Stomach (tissue), 9 donors: ENCODE results near the gene TTC21A. TPM values are rescaled to one million over a fixed set of nuclear protein-coding genes. Genes with fewer than 3 reads are reported as not detected.

Experiments
- DNase-seq, 2 donors: peaks; one replicate each; pipeline versions ENCODE4 v3.0.0 to v3.0.0-alpha.2; 2013 to 2019
- H3K27ac ChIP-seq, 5 donors: fragments of 200-600 bp in 4 of 5; sonication (generic) in 4 of 5; one replicate each; pipeline ENCODE4 v1.5.1; 2013 to 2019; ENCODE audit warnings: mild to moderate bottlenecking in 1 of 5, moderate library complexity in 1 of 5
- H3K27me3 ChIP-seq, 3 donors: fragments of 200-600 bp; sonication (generic); one replicate each; pipeline ENCODE4 v1.5.1; 2017 to 2019; ENCODE audit warnings: mixed run types in 1 of 3
- H3K36me3 ChIP-seq, 4 donors: fragments of 200-600 bp; sonication (generic); 1 replicate in 3 of 4; 2 replicates in 1 of 4; pipeline ENCODE4 v1.5.1; 2016 to 2019
- H3K4me1 ChIP-seq, 4 donors: fragments of 200-600 bp; sonication (generic); one replicate each; pipeline ENCODE4 v1.5.1; 2016 to 2019
- H3K4me3 ChIP-seq, 4 donors: fragments of 200-600 bp; sonication (generic) in 3 of 4; one replicate each; pipeline ENCODE4 v1.5.1; 2016 to 2019; ENCODE audit warnings: mild to moderate bottlenecking in 1 of 4
- H3K9me3 ChIP-seq, 4 donors: fragments of 200-600 bp; sonication (generic); one replicate each; pipeline ENCODE4 v1.5.1; 2016 to 2019
- CTCF ChIP-seq, 7 experiments: fragments of 450-650 bp in 4 of 7; fragments of 200-600 bp in 3 of 7; sonication (generic) in 3 of 7; IDR thresholded peaks; one replicate each; pipeline ENCODE4 v1.5.1; 2016 to 2019; ENCODE audit warnings: antibody characterized with exemption in 7 of 7, control low read depth in 2 of 7, mild to moderate bottlenecking in 1 of 7
- EP300 ChIP-seq: sonication (generic); formaldehyde crosslinking; IDR thresholded peaks from one replicate; pipeline ENCODE4 v1.6.1; 2017; ENCODE audit warnings: antibody characterized with exemption
- POLR2A ChIP-seq, 4 donors: fragments of 450-650 bp; IDR thresholded peaks; one replicate each; pipeline ENCODE4 v1.6.1; 2016; ENCODE audit warnings: antibody characterized with exemption in 4 of 4, control low read depth in 2 of 4, mild to moderate bottlenecking in 1 of 4, moderate library complexity in 1 of 4
- POLR2AphosphoS5 ChIP-seq, 3 donors: sonication (generic); formaldehyde crosslinking; IDR thresholded peaks; one replicate each; pipeline ENCODE4 v1.6.1; 2016; ENCODE audit warnings: antibody characterized with exemption in 3 of 3
- WGBS, 5 donors: extraction: QIAGEN DNeasy Blood & Tissue Kit in 3 of 5; methylation state at CpG; one replicate each; pipeline versions ENCODE4 v1.1.5 to v1.1.7; 2013 to 2018; 5-methylcytosine and 5-hydroxymethylcytosine counted together
- intact Hi-C: fragments of 100-400 bp; cut with DNase I; formaldehyde crosslinking; loops from one replicate; pipeline ENCODE4 v1.15.1; 2023; ENCODE audit warnings: low total_unique reads
- polyA plus RNA-seq, 3 donors: library from polyadenylated mRNA; stranded (reverse); fragments of 200-250 nt; gene quantifications; one replicate each; pipeline ENCODE4 v1.2.3, GENCODE V29; 2013
- total RNA-seq, 5 donors: library from RNA; depleted of rRNA; stranded (reverse); fragments of >200 nt; gene quantifications; one replicate each; pipeline versions ENCODE4 v1.1.0 to v1.2.3, GENCODE V29; 2014 to 2016
- donor health status: healthy with polysubstance abuse.
- donor health status: Bipolar disorder and iron deficiency.
- donor health status: healthy.

The TTC21A gene
- total and polyA plus RNA-seq, 8 donors, result 0.89 to 17.7 (median 6.3) TPM

GRCh38 chr3:39139442-39139841 lies 32.0 kb downstream of the TTC21A start:
- Histone ChIP-seq H3K4me3 (no peak overlapping the region), H3K36me3 (peaks cover 30 to 79% (median 51%) of the 10 kb centered on the region in 4 donors), H3K9me3 (no peaks in the 10 kb centered on the region), H3K4me1 (peaks cover 39 to 73% (median 63%) of the 10 kb centered on the region in 4 donors), H3K27ac (peak overlapping the region in 2 of 5 donors; percentile 73 to 76), H3K27me3 (no peaks in the 10 kb centered on the region)
- no peak for DNase-seq
- intact Hi-C loops, result no loop called here
- TF ChIP-seq POLR2AphosphoS5 (IDR thresholded peaks at IDR 0.05) (no peak), POLR2A (IDR thresholded peaks at IDR 0.05) (no peak), EP300 (no peak), CTCF (IDR thresholded peaks at IDR 0.05) (no peak)
- 57 to 71% (median 70%) methylated on average over 2 of the region's 2 CpGs for WGBS, 5 donors

GRCh38 chr3:39140341-39140971 lies 33.0 kb downstream of the TTC21A start:
- intact Hi-C loops, result no loop called here
- no peak for DNase-seq
- H3K4me1 ChIP-seq, result peaks cover 39 to 71% (median 59%) of the 10 kb centered on the region in 4 donors
- no peaks in the 10 kb centered on the region for H3K27me3 ChIP-seq
- peak overlapping the region in 4 of 5 donors; percentile 67 to 88 (median 74) for H3K27ac ChIP-seq
- no peak for TF ChIP-seq POLR2A (IDR thresholded peaks at IDR 0.05)
- WGBS, 5 donors, result 83 to 96% (median 92%) methylated on average over 1 to 2 of the region's 2 CpGs
- no peaks in the 10 kb centered on the region for H3K9me3 ChIP-seq
- H3K36me3 ChIP-seq, result peaks cover 38 to 88% (median 62%) of the 10 kb centered on the region in 4 donors
- H3K4me3 ChIP-seq, result no peak overlapping the region

GRCh38 chr3:39141171-39141995 lies 33.9 kb downstream of the TTC21A start:
- TF ChIP-seq POLR2AphosphoS5 (IDR thresholded peaks at IDR 0.05) (peak in 2 of 3 donors; percentile 45 to 65), POLR2A (IDR thresholded peaks at IDR 0.05) (no peak)

GRCh38 chr3:39142067-39142466 lies 34.6 kb downstream of the TTC21A start:
- Histone ChIP-seq H3K36me3 (peaks cover 48 to 94% (median 71%) of the 10 kb centered on the region in 4 donors), H3K27me3 (no peaks in the 10 kb centered on the region), H3K27ac (peak overlapping the region; percentile 67 to 88 (median 73)), H3K4me3 (no peak overlapping the region), H3K4me1 (peaks cover 49 to 75% (median 68%) of the 10 kb centered on the region in 4 donors), H3K9me3 (no peaks in the 10 kb centered on the region)
- 22 to 52% (median 33%) methylated on average over 5 of the region's 5 CpGs for WGBS, 5 donors
- TF ChIP-seq EP300, result no peak
- peak in 1 of 3 donors; percentile 17 for TF ChIP-seq POLR2AphosphoS5 (IDR thresholded peaks at IDR 0.05)
- no peak for TF ChIP-seq CTCF (IDR thresholded peaks at IDR 0.05)
- no peak for TF ChIP-seq POLR2A (IDR thresholded peaks at IDR 0.05)
- DNase-seq, result peak in 1 of 2 donors; percentile 51
- intact Hi-C loops, result no loop called here

More at GRCh38 chr3:39141171-39141995, 33.9 kb downstream of the TTC21A start:
- no peaks in the 10 kb centered on the region for H3K9me3 ChIP-seq
- 26 to 43% (median 31%) methylated on average over 4 of the region's 4 CpGs for WGBS, 5 donors
- peaks cover 48 to 97% (median 71%) of the 10 kb centered on the region in 4 donors for H3K36me3 ChIP-seq
- peak overlapping the region in 2 of 4 donors; percentile 1 to 20 for H3K4me3 ChIP-seq
- DNase-seq, result peak; percentile 91 to 92
- intact Hi-C loops, result no loop called here
- peak overlapping the region; percentile 67 to 88 (median 73) for H3K27ac ChIP-seq
- peaks cover 43 to 71% (median 64%) of the 10 kb centered on the region in 4 donors for H3K4me1 ChIP-seq
- no peaks in the 10 kb centered on the region for H3K27me3 ChIP-seq
